GM03348 (cell line): ENCODE results near the gene PTGER1.

Source experiments
- DNase-seq: peaks from one replicate; pipeline ENCODE4 v3.0.0; 2012; ENCODE audit warnings: low spot score

The PTGER1 gene

GRCh38 chr19:14502334-14503092, 27.4 kb upstream of the PTGER1 start:
- DNase-seq, result no peak

- DNase-seq, result peak; percentile 48
Observed at GRCh38 chr19:14497228-14497921, 22.2 kb upstream of the PTGER1 start.

- no peak for DNase-seq
Observed at GRCh38 chr19:14496834-14497227, 21.7 kb upstream of the PTGER1 start.

- DNase-seq, result peak; percentile 100
Observed at GRCh38 chr19:14496029-14496833, 21.1 kb upstream of the PTGER1 start, which contains the start of gene GIPC1. GIPC1 (minus strand) TSS chr19:14496127; CDS start chr19:14482976, 13,151 bp downstream.

- peak; percentile 39 for DNase-seq
Observed at GRCh38 chr19:14495672-14496028, 20.5 kb upstream of the PTGER1 start.

- DNase-seq, result peak; percentile 46
Observed at GRCh38 chr19:14494910-14495671, 19.9 kb upstream of the PTGER1 start.

- DNase-seq, result no peak
Observed at GRCh38 chr19:14494411-14494810, 19.3 kb upstream of the PTGER1 start.

- DNase-seq, result no peak
Observed at GRCh38 chr19:14492756-14493337, 17.7 kb upstream of the PTGER1 start.

GRCh38 chr19:14487370-14488125, 12.4 kb upstream of the PTGER1 start:
- no peak for DNase-seq

GRCh38 chr19:14482172-14482941, 7.2 kb upstream of the PTGER1 start:
- DNase-seq, result no peak

- no peak for DNase-seq
Observed at GRCh38 chr19:14480700-14481079, 5.5 kb upstream of the PTGER1 start.

GRCh38 chr19:14479975-14480699, 5.0 kb upstream of the PTGER1 start:
- DNase-seq, result peak; percentile 75

GRCh38 chr19:14479309-14479974, 4.3 kb upstream of the PTGER1 start:
- no peak for DNase-seq

- DNase-seq, result no peak
Observed at GRCh38 chr19:14478113-14478545, 3.0 kb upstream of the PTGER1 start.

- no peak for DNase-seq
Observed at GRCh38 chr19:14477418-14478112, 2.4 kb upstream of the PTGER1 start.

- DNase-seq, result peak; percentile 44
Observed at GRCh38 chr19:14476673-14477401, 1.7 kb upstream of the PTGER1 start.

- DNase-seq, result no peak
Observed at GRCh38 chr19:14476327-14476672, 1.1 kb upstream of the PTGER1 start.

- DNase-seq, result no peak
Observed at GRCh38 chr19:14474827-14475226, 327 bp downstream of the PTGER1 start.
